Parathyroid adenoma (tissue), 2 donors: ENCODE data around the gene NR2F2.

ENCODE experiments used
- H2AFZ ChIP-seq: fragments of 300-600 bp; sonication (generic); one replicate; pipeline ENCODE4 v1.7.0; 2017; ENCODE audit warnings: antibody characterized with exemption, mild to moderate bottlenecking
- H3K27ac ChIP-seq: fragments of 300-600 bp; sonication (generic); one replicate; pipeline ENCODE4 v1.7.0; 2017
- H3K27me3 ChIP-seq: fragments of 300-600 bp; sonication (generic); one replicate; pipeline ENCODE4 v1.7.0; 2017; ENCODE audit warnings: low read length; ENCODE audit not compliant: control insufficient read depth, insufficient read depth
- H3K36me3 ChIP-seq: fragments of 300-600 bp; sonication (generic); one replicate; pipeline ENCODE4 v1.7.0; 2017; ENCODE audit warnings: low read length; ENCODE audit not compliant: control insufficient read depth, insufficient read depth
- H3K4me1 ChIP-seq: fragments of 300-600 bp; sonication (generic); one replicate; pipeline ENCODE4 v1.7.0; 2017; ENCODE audit warnings: control low read depth
- H3K4me2 ChIP-seq: fragments of 300-600 bp; sonication (generic); one replicate; pipeline ENCODE4 v1.7.0; 2017; ENCODE audit warnings: low read length
- H3K4me3 ChIP-seq: fragments of 300-600 bp; sonication (generic); one replicate; pipeline ENCODE4 v1.7.0; 2017; ENCODE audit warnings: low read depth, low read length
- H3K79me2 ChIP-seq: fragments of 300-600 bp; sonication (generic); one replicate; pipeline ENCODE4 v1.7.0; 2017; ENCODE audit warnings: control low read depth
- H3K9ac ChIP-seq: fragments of 300-600 bp; sonication (generic); one replicate; pipeline ENCODE4 v1.7.0; 2017; ENCODE audit warnings: mild to moderate bottlenecking
- H3K9me3 ChIP-seq: fragments of 300-600 bp; sonication (generic); one replicate; pipeline ENCODE4 v1.7.0; 2017; ENCODE audit warnings: low read length; ENCODE audit not compliant: control insufficient read depth
- CTCF ChIP-seq: fragments of 300-600 bp; sonication (generic); IDR thresholded peaks from one replicate; pipeline ENCODE4 v1.7.0; 2017; ENCODE audit warnings: antibody characterized with exemption, mild to moderate bottlenecking
- donor health status: primary hyperparathyroidism.

Gene NR2F2

GRCh38 chr15:96334017-96334704 is 3.7 kb downstream of the NR2F2 start:
- Histone ChIP-seq H3K27ac (peak overlapping the region; percentile 96), H3K4me2 (peak overlapping the region; percentile 80), H3K4me1 (no peaks in the 10 kb centered on the region), H3K4me3 (peak overlapping the region; percentile 85), H2AFZ (no peak overlapping the region), H3K9ac (peak overlapping the region; percentile 96), H3K79me2 (peaks cover 59% of the 10 kb centered on the region), H3K27me3 (no peaks in the 10 kb centered on the region), H3K36me3 (no peaks in the 10 kb centered on the region), H3K9me3 (no peaks in the 10 kb centered on the region)
- TF ChIP-seq CTCF = no peak

GRCh38 chr15:96334705-96335410 is 4.4 kb downstream of the NR2F2 start:
- Histone ChIP-seq H3K27ac (peak overlapping the region; percentile 96), H3K79me2 (peaks cover 61% of the 10 kb centered on the region), H3K4me3 (peak overlapping the region; percentile 85), H3K9ac (peak overlapping the region; percentile 96), H3K27me3 (no peaks in the 10 kb centered on the region), H2AFZ (no peak overlapping the region), H3K4me2 (peak overlapping the region; percentile 80), H3K4me1 (no peaks in the 10 kb centered on the region), H3K9me3 (no peaks in the 10 kb centered on the region), H3K36me3 (no peaks in the 10 kb centered on the region)
- TF ChIP-seq CTCF = no peak

- Histone ChIP-seq H3K9ac (peak overlapping the region; percentile 96), H3K4me3 (peak overlapping the region; percentile 85), H2AFZ (no peak overlapping the region), H3K9me3 (no peaks in the 10 kb centered on the region), H3K36me3 (no peaks in the 10 kb centered on the region), H3K27ac (peak overlapping the region; percentile 96), H3K27me3 (no peaks in the 10 kb centered on the region), H3K4me1 (no peaks in the 10 kb centered on the region), H3K4me2 (peak overlapping the region; percentile 80), H3K79me2 (peaks cover 65% of the 10 kb centered on the region)
- no peak for TF ChIP-seq CTCF
Measured at GRCh38 chr15:96335411-96336024, 5.0 kb downstream of the NR2F2 start.

- no peaks in the 10 kb centered on the region for H3K4me1 ChIP-seq
- H3K9me3 ChIP-seq = no peaks in the 10 kb centered on the region
- no peak overlapping the region for H2AFZ ChIP-seq
- H3K79me2 ChIP-seq = peaks cover 65% of the 10 kb centered on the region
- peak overlapping the region; percentile 96 for H3K9ac ChIP-seq
- peak overlapping the region; percentile 85 for H3K4me3 ChIP-seq
- H3K27me3 ChIP-seq = no peaks in the 10 kb centered on the region
- peak overlapping the region; percentile 80 for H3K4me2 ChIP-seq
- peak overlapping the region; percentile 96 for H3K27ac ChIP-seq
- no peaks in the 10 kb centered on the region for H3K36me3 ChIP-seq
- TF ChIP-seq CTCF = no peak
Measured at GRCh38 chr15:96336108-96336595, 5.7 kb downstream of the NR2F2 start.
